ENCODE results near the gene GALC. TPM values are rescaled to one million over a fixed set of nuclear protein-coding genes. Genes with fewer than 3 reads are reported as not detected.
A peak's percentile ranks its signal among the peaks of the same experiment; 100 is the strongest.

GALC gene
- total and polyA plus RNA-seq, 2 experiments from 2014 or later, result 13.1 to 24.0 TPM

DNA sequence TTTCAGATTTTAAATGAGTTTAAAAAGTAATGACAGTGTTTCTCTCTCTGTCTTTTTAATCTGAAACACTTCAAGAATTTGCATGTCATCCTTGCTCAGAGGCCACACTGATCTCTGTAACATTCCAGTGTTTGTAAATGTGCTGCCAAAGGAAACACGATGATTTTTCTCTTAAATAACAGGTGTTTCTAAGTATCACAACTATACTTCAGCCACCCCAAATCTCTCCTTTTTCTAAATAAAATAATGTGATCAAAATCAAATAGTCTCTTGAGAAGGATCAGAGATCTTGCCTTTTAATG, 3.3 kb upstream of the GALC start:
- no peak for DNase-seq
- TF ChIP-seq EZH2 (IDR thresholded peaks at IDR 0.05; ENCODE audit: insufficient read depth, poor library complexity, severe bottlenecking) (no peak), EZH2phosphoT487 (IDR thresholded peaks at IDR 0.05; ENCODE audit: insufficient read depth, low read depth) (no peak)
- Histone ChIP-seq H3K27ac (no peak overlapping the region), H3K9me3 (ENCODE audit: low read depth) (no peaks in the 10 kb centered on the region), H3K9me2 (ENCODE audit: insufficient read depth) (no peaks in the 10 kb centered on the region), H3K27me3 (replicated peaks; ENCODE audit: insufficient read depth) (no peaks in the 10 kb centered on the region), H3K9ac (no peak overlapping the region), H3F3A (ENCODE audit: insufficient read depth) (peaks cover 10% of the 10 kb centered on the region; the same call in 1 of the 2 replicates), H3K4me2 (ENCODE audit: unreplicated experiment) (no peak overlapping the region), H3K79me2 (ENCODE audit: insufficient read depth) (no peaks in the 10 kb centered on the region), H2AFZ (no peak overlapping the region), H3K36me3 (ENCODE audit: low read depth) (no peaks in the 10 kb centered on the region), H3K4me3 (no peak overlapping the region), H4K20me1 (ENCODE audit: insufficient read depth) (no peaks in the 10 kb centered on the region), H3K4me1 (ENCODE audit: insufficient read depth) (peaks cover 15% of the 10 kb centered on the region; the same call in 1 of the 2 replicates)
- WGBS, 2 experiments (ENCODE audit: low coverage in 1 of 2, low lambda C conversion rate in 2 of 2, missing lambda C conversion rate in 2 of 2), result 3 to 5% methylated on average over 1 of the region's 1 CpG
- in situ Hi-C loops (cut with MboI), result no loop called here

DNA sequence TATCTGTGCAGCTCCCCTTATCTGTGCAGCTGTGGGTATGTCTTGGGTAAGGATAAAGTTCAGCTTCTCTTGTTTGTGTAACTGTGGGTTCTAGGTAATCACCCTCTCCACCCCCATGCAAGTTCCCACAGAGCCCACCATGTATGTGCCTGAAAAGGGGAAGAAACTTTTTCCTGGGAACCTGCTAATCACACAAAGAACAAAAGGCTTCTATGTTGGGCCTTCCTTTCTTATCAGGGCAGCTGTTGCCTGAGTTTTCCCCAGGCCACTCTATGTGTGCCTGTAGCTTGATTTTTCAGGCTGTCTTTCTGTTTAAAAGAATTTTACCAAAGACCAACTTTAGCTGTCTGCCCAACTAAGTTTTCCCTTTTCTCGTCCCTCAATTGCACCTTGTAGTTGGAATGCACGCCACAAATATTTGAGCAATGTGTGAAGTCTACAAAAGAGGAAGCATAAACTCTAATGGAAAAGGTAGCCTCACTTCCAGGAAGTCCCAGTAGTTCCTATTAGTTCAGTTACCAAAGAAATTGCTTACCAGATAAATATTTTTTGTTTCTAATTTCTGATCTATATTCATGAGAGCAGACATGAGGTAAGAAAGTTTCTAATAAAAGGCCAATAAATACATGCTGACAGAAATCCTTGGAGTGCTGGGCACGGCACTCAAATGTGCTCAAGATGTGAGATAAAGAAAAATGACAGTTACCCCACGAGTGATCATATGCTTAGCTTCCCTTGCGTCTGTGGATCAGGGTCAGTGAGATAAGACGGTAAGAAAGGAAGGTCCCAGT, 2.7 kb upstream of the GALC start:
- H3K4me3 ChIP-seq, result no peak overlapping the region
- no peaks in the 10 kb centered on the region for H3K27me3 ChIP-seq (replicated peaks; ENCODE audit: insufficient read depth)
- no peaks in the 10 kb centered on the region for H3K9me2 ChIP-seq (ENCODE audit: insufficient read depth)
- H3K9ac ChIP-seq, result no peak overlapping the region
- 71 to 73% methylated on average over 6 of the region's 6 CpGs for WGBS, 2 experiments (ENCODE audit: low coverage in 1 of 2, low lambda C conversion rate in 2 of 2, missing lambda C conversion rate in 2 of 2)
- peaks cover 15% of the 10 kb centered on the region; the same call in 1 of the 2 replicates for H3K4me1 ChIP-seq (ENCODE audit: insufficient read depth)
- H3K9me3 ChIP-seq (ENCODE audit: low read depth), result no peaks in the 10 kb centered on the region
- no peak overlapping the region for H3K4me2 ChIP-seq (ENCODE audit: unreplicated experiment)
- DNase-seq, result no peak
- H3K79me2 ChIP-seq (ENCODE audit: insufficient read depth), result no peaks in the 10 kb centered on the region
- H3K27ac ChIP-seq, result no peak overlapping the region
- TF ChIP-seq EZH2 (IDR thresholded peaks at IDR 0.05; ENCODE audit: insufficient read depth, poor library complexity, severe bottlenecking), result no peak
- TF ChIP-seq EZH2phosphoT487 (IDR thresholded peaks at IDR 0.05; ENCODE audit: insufficient read depth, low read depth), result no peak
- no peaks in the 10 kb centered on the region for H3K36me3 ChIP-seq (ENCODE audit: low read depth)
- H3F3A ChIP-seq (ENCODE audit: insufficient read depth), result peaks cover 10% of the 10 kb centered on the region; the same call in 1 of the 2 replicates
- in situ Hi-C loops (cut with MboI), result no loop called here
- H4K20me1 ChIP-seq (ENCODE audit: insufficient read depth), result no peaks in the 10 kb centered on the region
- no peak overlapping the region for H2AFZ ChIP-seq

DNA sequence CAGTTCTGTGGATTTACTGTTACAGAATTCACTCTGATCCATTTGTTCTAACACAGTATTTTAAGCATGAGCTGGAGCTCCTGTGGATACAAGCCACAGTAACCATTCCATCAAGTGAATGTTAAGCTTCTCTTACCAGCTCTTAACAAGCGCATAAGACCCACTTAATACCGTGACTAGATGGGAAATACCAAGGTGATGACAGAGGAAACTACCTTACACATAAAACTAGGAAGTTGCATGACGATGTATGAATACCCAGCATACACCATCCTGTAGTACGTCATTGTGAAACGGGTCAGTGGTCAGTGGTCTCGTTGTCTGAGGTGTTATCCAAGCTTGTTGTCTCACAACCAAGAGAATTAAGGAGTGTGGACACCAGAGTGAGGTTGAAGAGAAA, 2.0 kb upstream of the GALC start:
- peaks cover 15% of the 10 kb centered on the region; the same call in 1 of the 2 replicates for H3K4me1 ChIP-seq (ENCODE audit: insufficient read depth)
- in situ Hi-C loops (cut with MboI), result no loop called here
- no peak for TF ChIP-seq EZH2phosphoT487 (IDR thresholded peaks at IDR 0.05; ENCODE audit: insufficient read depth, low read depth)
- TF ChIP-seq EZH2 (IDR thresholded peaks at IDR 0.05; ENCODE audit: insufficient read depth, poor library complexity, severe bottlenecking), result no peak
- H3K79me2 ChIP-seq (ENCODE audit: insufficient read depth), result no peaks in the 10 kb centered on the region
- H3F3A ChIP-seq (ENCODE audit: insufficient read depth), result peaks cover 10% of the 10 kb centered on the region; the same call in 1 of the 2 replicates
- no peaks in the 10 kb centered on the region for H3K27me3 ChIP-seq (replicated peaks; ENCODE audit: insufficient read depth)
- H4K20me1 ChIP-seq (ENCODE audit: insufficient read depth), result no peaks in the 10 kb centered on the region
- H3K9me3 ChIP-seq (ENCODE audit: low read depth), result no peaks in the 10 kb centered on the region
- H3K4me3 ChIP-seq, result no peak overlapping the region
- 94 to 97% methylated on average over 6 of the region's 6 CpGs for WGBS, 2 experiments (ENCODE audit: low coverage in 1 of 2, low lambda C conversion rate in 2 of 2, missing lambda C conversion rate in 2 of 2)
- H3K9me2 ChIP-seq (ENCODE audit: insufficient read depth), result no peaks in the 10 kb centered on the region
- no peak for DNase-seq
- no peaks in the 10 kb centered on the region for H3K36me3 ChIP-seq (ENCODE audit: low read depth)
- H3K9ac ChIP-seq, result no peak overlapping the region
- no peak overlapping the region for H3K4me2 ChIP-seq (ENCODE audit: unreplicated experiment)
- no peak overlapping the region for H3K27ac ChIP-seq
- H2AFZ ChIP-seq, result peak overlapping the region; percentile 13; the same call in 1 of the 2 replicates

DNA sequence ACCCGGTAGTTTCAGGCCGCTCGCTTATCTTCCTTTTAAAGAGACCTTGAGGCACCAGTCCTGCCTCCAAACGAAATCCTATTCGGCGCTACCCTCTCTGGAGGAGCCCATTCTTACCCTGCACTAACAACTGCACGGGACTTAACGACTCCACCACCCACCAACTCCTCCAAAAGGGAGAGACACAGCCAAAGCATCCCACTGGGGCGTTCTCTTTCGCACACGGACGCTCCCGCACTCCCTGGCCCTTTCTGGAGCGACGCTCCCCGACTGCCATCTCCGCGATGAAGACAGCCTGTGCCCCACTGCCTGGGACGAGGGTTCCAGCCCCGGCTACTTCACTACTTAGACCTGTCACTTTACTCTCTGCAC, 650 bp downstream of the GALC start:
- H4K20me1 ChIP-seq (ENCODE audit: insufficient read depth), result no peaks in the 10 kb centered on the region
- H3K4me3 ChIP-seq, result peak overlapping the region; percentile 74
- no peaks in the 10 kb centered on the region for H3K9me3 ChIP-seq (ENCODE audit: low read depth)
- H3K9ac ChIP-seq, result peak overlapping the region; percentile 84
- no peaks in the 10 kb centered on the region for H3K27me3 ChIP-seq (replicated peaks; ENCODE audit: insufficient read depth)
- peak overlapping the region; percentile 80 for H3K27ac ChIP-seq
- in situ Hi-C loops (cut with MboI), result no loop called here
- DNase-seq, result peak; percentile 66
- WGBS, 2 experiments (ENCODE audit: low coverage in 1 of 2, low lambda C conversion rate in 2 of 2, missing lambda C conversion rate in 2 of 2), result 1 to 5% methylated on average over 20 of the region's 20 CpGs
- H3K4me1 ChIP-seq (ENCODE audit: insufficient read depth), result peaks cover 15% of the 10 kb centered on the region; the same call in 1 of the 2 replicates
- H3K9me2 ChIP-seq (ENCODE audit: insufficient read depth), result no peaks in the 10 kb centered on the region
- no peaks in the 10 kb centered on the region for H3K79me2 ChIP-seq (ENCODE audit: insufficient read depth)
- peak overlapping the region; percentile 67 for H3K4me2 ChIP-seq (ENCODE audit: unreplicated experiment)
- H3F3A ChIP-seq (ENCODE audit: insufficient read depth), result peaks cover 10% of the 10 kb centered on the region; the same call in 1 of the 2 replicates
- peak overlapping the region; percentile 94 for H2AFZ ChIP-seq
- H3K36me3 ChIP-seq (ENCODE audit: low read depth), result no peaks in the 10 kb centered on the region
- TF ChIP-seq EZH2 (IDR thresholded peaks at IDR 0.05; ENCODE audit: insufficient read depth, poor library complexity, severe bottlenecking) (no peak), EZH2phosphoT487 (IDR thresholded peaks at IDR 0.05; ENCODE audit: insufficient read depth, low read depth) (no peak)

All from GM23248 (cell line).